A549 (cell line): Measurements from ENCODE around the gene EIF4E2. TPM values are rescaled to one million over a fixed set of nuclear protein-coding genes. Genes with fewer than 3 reads are reported as not detected.
A peak's percentile ranks its signal among the peaks of the same experiment; 100 is the strongest.

Source experiments
- ATAC-seq, 2 experiments: fragments of 200-7000 bp in 1 of 2; fragments of >200 bp in 1 of 2; cut with Nextera tagmentation in 1 of 2; cut with Tn5 transposase in 1 of 2; 3 replicates each; pipeline versions ENCODE4 v1.8.0 to v1.9.1; 2018 to 2020; ENCODE audit warnings: mild to moderate bottlenecking in 1 of 2, moderate library complexity in 1 of 2
- CTCF ChIA-PET: fragments of 300-600 bp; sonication (Branson Sonifier 250); formaldehyde crosslinking; extraction: SDS; loops from one replicate; lab custom pipeline; 2021; ENCODE audit warnings: antibody characterized with exemption, inconsistent platforms; lab: Yijun Ruan, JAX
- POLR2A ChIA-PET: fragments of 350-600 bp; formaldehyde crosslinking; extraction: SDS; loops from one replicate; lab custom pipeline; 2021; ENCODE audit warnings: antibody characterized with exemption, inconsistent platforms; lab: Yijun Ruan, JAX
- DNase-seq, 2 experiments: peaks; one replicate each; pipeline versions ENCODE4 v3.0.0 to v3.0.0-alpha.2; 2011 to 2016; ENCODE audit warnings: low read depth in 1 of 2, low spot score in 1 of 2
- FAIRE-seq: peaks from 2 replicates; lab custom pipeline; 2011; peaks lifted over from hg19 to GRCh38; lab: Jason Lieb, UNC
- H3K27ac ChIP-seq, 2 experiments: fragments of >200 bp; sonication (Bioruptor Twin); formaldehyde crosslinking; 3 replicates each; pipeline ENCODE4 v1.5.1; 2016 to 2017
- H3K4me1 ChIP-seq: fragments of >200 bp; sonication (Bioruptor Twin); formaldehyde crosslinking; 3 replicates; pipeline ENCODE4 v1.6.1; 2016
- H3K4me2 ChIP-seq: fragments of >200 bp; sonication (Bioruptor Twin); formaldehyde crosslinking; 3 replicates; pipeline ENCODE4 v1.6.1; 2016
- H3K4me3 ChIP-seq: fragments of >200 bp; sonication (Bioruptor Twin); formaldehyde crosslinking; 3 replicates; pipeline ENCODE4 v1.5.1; 2016
- H3K9me3 ChIP-seq: fragments of >200 bp; sonication (Bioruptor Twin); formaldehyde crosslinking; 3 replicates; pipeline ENCODE4 v1.6.1; 2016
- CEBPB ChIP-seq, 2 experiments: fragments of >200 bp in 1 of 2; sonication (Bioruptor Twin) in 1 of 2; formaldehyde crosslinking in 1 of 2; IDR thresholded peaks; 2 replicates each; pipeline ENCODE4 v1.6.1; 2012 to 2016
- CHD2 ChIP-seq: fragments of 150-350 bp; IDR thresholded peaks from 2 replicates; pipeline ENCODE4 v1.6.1; 2014; ENCODE audit warnings: low read length; ENCODE audit not compliant: partially characterized antibody
- EHMT2 ChIP-seq: fragments of 200-600 bp; sonication (generic); IDR thresholded peaks from 2 replicates; pipeline ENCODE4 v1.6.1; 2016; ENCODE audit warnings: antibody characterized with exemption, low read depth, mild to moderate bottlenecking, moderate library complexity
- ELK1 ChIP-seq: fragments of 150-350 bp; IDR thresholded peaks from 2 replicates; pipeline ENCODE4 v1.6.1; 2014; ENCODE audit warnings: low read depth, mild to moderate bottlenecking, low read length
- ESRRA ChIP-seq: fragments of 150-350 bp; IDR thresholded peaks from 2 replicates; pipeline ENCODE4 v1.6.1; 2014; ENCODE audit warnings: mild to moderate bottlenecking, low read length, borderline replicate concordance
- FOSB ChIP-seq: fragments of 250-450 bp; sonication (Bioruptor Pico); IDR thresholded peaks from 2 replicates; pipeline ENCODE4 v1.5.0; 2020; ENCODE audit warnings: mild to moderate bottlenecking, moderate library complexity
- FOSL2 ChIP-seq, 2 experiments: fragments of 450-650 bp in 1 of 2; fragments of >200 bp in 1 of 2; sonication (Bioruptor Twin) in 1 of 2; formaldehyde crosslinking; IDR thresholded peaks; 2 replicates each; pipeline versions ENCODE4 v1.5.0 to v1.6.1; 2016 to 2020; ENCODE audit warnings: mild to moderate bottlenecking in 1 of 2, moderate library complexity in 1 of 2
- FOXS1 ChIP-seq: fragments of 250-450 bp; sonication (Bioruptor Pico); IDR thresholded peaks from 2 replicates; pipeline ENCODE4 v1.5.0; 2020; ENCODE audit warnings: mild to moderate bottlenecking, moderate library complexity
- HOXB13 ChIP-seq: fragments of 250-450 bp; sonication (Bioruptor Pico); IDR thresholded peaks from 2 replicates; pipeline ENCODE4 v1.5.0; 2020; ENCODE audit warnings: low read depth, mild to moderate bottlenecking, moderate library complexity
- JUN ChIP-seq, 2 experiments: fragments of >200 bp; sonication (Bioruptor Twin); formaldehyde crosslinking; IDR thresholded peaks; 2 replicates in 1 of 2; 3 replicates in 1 of 2; pipeline ENCODE4 v1.6.1; 2016 to 2017
- JUNB ChIP-seq: fragments of >200 bp; sonication (Bioruptor Twin); formaldehyde crosslinking; IDR thresholded peaks from 2 replicates; pipeline ENCODE4 v1.6.1; 2016
- KDM5A ChIP-seq: fragments of 200-600 bp; sonication (generic); IDR thresholded peaks from 2 replicates; pipeline ENCODE4 v1.6.1; 2016; ENCODE audit warnings: antibody characterized with exemption, mild to moderate bottlenecking
- MAFK ChIP-seq: fragments of 450-650 bp; IDR thresholded peaks from 2 replicates; pipeline ENCODE4 v1.6.1; 2014; ENCODE audit not compliant: partially characterized antibody
- MAZ ChIP-seq: fragments of 150-350 bp; IDR thresholded peaks from 2 replicates; pipeline ENCODE4 v1.6.1; 2014; ENCODE audit warnings: antibody characterized with exemption, low read depth, low read length, borderline replicate concordance
- POLR2A ChIP-seq: IDR thresholded peaks from 2 replicates; pipeline ENCODE4 v1.6.1; 2012; ENCODE audit warnings: mild to moderate bottlenecking, low read length
- POLR2AphosphoS2 ChIP-seq: conservative IDR thresholded peaks from 2 replicates; pipeline ENCODE4 v1.6.1; 2012; ENCODE audit warnings: low read length, improper control_type of control experiment, inconsistent platforms
- RAD21 ChIP-seq, 2 experiments: fragments of >200 bp in 1 of 2; sonication (Bioruptor Twin) in 1 of 2; formaldehyde crosslinking in 1 of 2; IDR thresholded peaks in 1 of 2; conservative IDR thresholded peaks in 1 of 2; 2 replicates in 1 of 2; 3 replicates in 1 of 2; pipeline ENCODE4 v1.6.1; 2012 to 2018; ENCODE audit warnings: inconsistent platforms in 1 of 2
- RARB ChIP-seq: fragments of 250-450 bp; sonication (Bioruptor Pico); IDR thresholded peaks from 2 replicates; pipeline ENCODE4 v1.8.0; 2021; ENCODE audit warnings: mild to moderate bottlenecking, moderate library complexity
- RFX5 ChIP-seq: fragments of 450-650 bp; IDR thresholded peaks from 2 replicates; pipeline ENCODE4 v1.7.1; 2014; ENCODE audit warnings: antibody characterized with exemption, mild to moderate bottlenecking, moderate library complexity
- SMC3 ChIP-seq: fragments of >200 bp; sonication (Bioruptor Twin); formaldehyde crosslinking; IDR thresholded peaks from 3 replicates; pipeline ENCODE4 v1.6.1; 2018; ENCODE audit warnings: inconsistent platforms
- TFCP2L1 ChIP-seq: fragments of 250-450 bp; sonication (Bioruptor Pico); IDR thresholded peaks from 2 replicates; pipeline ENCODE4 v1.5.0; 2021; ENCODE audit warnings: mild to moderate bottlenecking
- USF2 ChIP-seq: fragments of 450-650 bp; IDR thresholded peaks from 2 replicates; pipeline ENCODE4 v1.6.1; 2014; ENCODE audit warnings: antibody characterized with exemption
- ZNF302 ChIP-seq: fragments of 250-450 bp; sonication (Bioruptor Pico); IDR thresholded peaks from 2 replicates; pipeline ENCODE4 v1.9.0; 2021; ENCODE audit warnings: inconsistent platforms, mild to moderate bottlenecking, moderate library complexity
- WGBS: methylation state at CpG from one replicate; pipeline ENCODE4 v1.1.6; 2017; ENCODE audit errors: missing lambda C conversion rate; 5-methylcytosine and 5-hydroxymethylcytosine counted together
- polyA plus RNA-seq, 4 experiments: library from polyadenylated mRNA; depleted of rRNA in 3 of 4; stranded (reverse); fragments of >200 nt; fragmentation: RNase III in 1 of 4; extraction: RNeasy Plus Mini Kit Qiagen cat#74134 plus additional on column Dnase treatment in 1 of 4; gene quantifications; 2 replicates in 3 of 4; 3 replicates in 1 of 4; pipeline ENCODE4 v1.2.3, GENCODE V29; 2011 to 2017
- TF ChIP-seq, protein P1 (sequence below): fragments of >200 bp; sonication (Bioruptor Twin); formaldehyde crosslinking; IDR thresholded peaks from 2 replicates; pipeline ENCODE4 v1.6.1; 2016

Gene EIF4E2
- polyA plus RNA-seq, 2 of the 4 experiments (the other 2 are of a cell fraction): 49.1 to 177 TPM

- TF ChIP-seq RAD21 (conservative IDR thresholded peaks at IDR 0.05 in 1 of 2, IDR thresholded peaks at IDR 0.05 in 1 of 2) (no peak), MAZ (no peak), TFCP2L1 (CRISPR knock-in tag) (no peak), CEBPB (IDR thresholded peaks at IDR 0.05) (no peak), KDM5A (no peak), ELK1 (no peak), FOSB (CRISPR knock-in tag) (no peak), CHD2 (no peak), JUNB (no peak), POLR2AphosphoS2 (no peak), RFX5 (no peak), RARB (CRISPR knock-in tag) (no peak), ZNF302 (CRISPR knock-in tag) (no peak), SMC3 (no peak), POLR2A (no peak)
- WGBS: 47% methylated on average over 3 of the region's 3 CpGs
- Histone ChIP-seq H3K4me1 (peaks cover 9% of the 10 kb centered on the region; the same call in 2 of the 3 replicates), H3K4me3 (no peak overlapping the region), H3K4me2 (peak overlapping the region; percentile 26; the same call in 1 of the 3 replicates), H3K27ac (no peak overlapping the region), H3K9me3 (no peaks in the 10 kb centered on the region)
- FAIRE-seq: no peak
- CTCF ChIA-PET: interaction anchor here (1.5 to 8.2 kb wide), 4 partner anchors 7 to 72 kb away, joined by 4 to 107 read pairs (median 7); no protein-coding TSS in a partner anchor
- no peak for DNase-seq
- POLR2A ChIA-PET: no interaction called here
- peak in 1 of 2 experiments; percentile 32; a peak in 2 of 6 replicates for ATAC-seq
Observed at GRCh38 chr2:232516551-232516950, 33.9 kb upstream of the EIF4E2 start.

DNA sequence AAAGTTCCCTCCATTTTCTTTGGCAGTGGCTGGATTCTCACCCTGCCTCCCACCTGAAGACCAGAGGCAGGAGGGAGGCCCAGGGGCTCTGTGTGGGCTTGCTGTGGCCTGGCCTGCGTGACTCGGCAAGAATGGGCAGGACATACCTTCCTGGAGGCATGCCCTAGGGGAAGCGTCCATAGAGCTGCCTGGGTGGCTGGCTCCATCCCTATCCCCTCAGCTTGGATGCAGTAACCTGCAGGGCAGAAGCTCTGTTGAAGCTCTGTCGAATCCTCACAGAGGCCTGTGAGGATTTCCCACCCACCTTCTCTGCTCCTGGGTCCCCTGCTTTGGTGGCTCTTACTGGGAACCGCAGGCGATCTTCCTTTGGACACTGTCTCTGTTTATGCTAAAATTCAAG, 31.6 kb upstream of the EIF4E2 start:
- Histone ChIP-seq H3K4me1 (peaks cover 22% of the 10 kb centered on the region; the same call in 2 of the 3 replicates), H3K27ac (no peak overlapping the region), H3K4me3 (no peak overlapping the region), H3K9me3 (no peaks in the 10 kb centered on the region), H3K4me2 (no peak overlapping the region)
- ATAC-seq: no peak
- CTCF ChIA-PET: interaction anchor here (0.9 to 8.2 kb wide), 6 partner anchors 11 to 618 kb away, joined by 3 to 107 read pairs (median 6); no protein-coding TSS in a partner anchor
- no peak for FAIRE-seq
- POLR2A ChIA-PET: no interaction called here
- no peak for DNase-seq
- TF ChIP-seq ELK1 (no peak), ZNF302 (CRISPR knock-in tag) (no peak), HOXB13 (no peak), JUN (IDR thresholded peaks at IDR 0.05) (no peak), USF2 (no peak), FOSB (CRISPR knock-in tag) (no peak), ESRRA (no peak), FOSL2 (IDR thresholded peaks at IDR 0.05) (no peak), FOSL2 (CRISPR knock-in tag; IDR thresholded peaks at IDR 0.05) (no peak), FOXS1 (CRISPR knock-in tag) (no peak), SMC3 (no peak), EHMT2 (no peak), MAFK (no peak), CHD2 (no peak), POLR2AphosphoS2 (no peak)
- TF ChIP-seq, protein P1, sequence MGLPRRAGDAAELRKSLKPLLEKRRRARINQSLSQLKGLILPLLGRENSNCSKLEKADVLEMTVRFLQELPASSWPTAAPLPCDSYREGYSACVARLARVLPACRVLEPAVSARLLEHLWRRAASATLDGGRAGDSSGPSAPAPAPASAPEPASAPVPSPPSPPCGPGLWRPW: no peak
- 76% methylated on average over 5 of the region's 6 CpGs for WGBS
